Thyroid gland (tissue), 4 donors: ENCODE measurements around the gene CCDC88B.

Experiments
- CTCF ChIP-seq, 6 experiments: fragments of 200-600 bp in 3 of 6; fragments of 450-650 bp in 3 of 6; sonication (generic) in 3 of 6; IDR thresholded peaks; one replicate each; pipeline ENCODE4 v1.5.1; 2016 to 2019; ENCODE audit warnings: antibody characterized with exemption in 6 of 6, mild to moderate bottlenecking in 2 of 6, inconsistent platforms in 1 of 6, moderate library complexity in 1 of 6
- POLR2A ChIP-seq, 2 donors: fragments of 450-650 bp; IDR thresholded peaks; one replicate each; pipeline ENCODE4 v1.6.1; 2017; ENCODE audit warnings: antibody characterized with exemption in 2 of 2, mild to moderate bottlenecking in 2 of 2, moderate library complexity in 1 of 2

DNA sequence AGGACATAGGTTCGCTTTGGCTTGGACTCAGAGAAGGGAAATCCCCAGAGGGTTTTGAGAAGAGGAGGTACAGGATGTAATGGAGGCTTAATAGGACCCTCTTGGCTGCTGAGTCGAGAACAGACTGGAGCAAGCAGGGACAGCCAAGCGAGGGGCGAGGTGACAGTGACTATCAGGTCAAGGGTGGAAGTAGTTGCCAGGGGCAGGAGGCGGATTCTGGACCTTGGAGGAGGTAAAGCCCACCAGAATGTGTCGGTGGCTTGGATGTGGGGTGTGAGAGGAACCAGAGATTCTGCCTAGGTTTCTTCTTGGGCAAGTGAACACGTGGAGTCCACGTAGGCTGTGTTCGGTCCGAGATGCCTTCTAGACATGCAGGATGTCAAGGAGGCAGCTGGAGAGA is 27.1 kb upstream of the CCDC88B start:
- TF ChIP-seq CTCF (IDR thresholded peaks at IDR 0.05), result no peak
- TF ChIP-seq POLR2A (IDR thresholded peaks at IDR 0.05), result no peak
